ENCODE data around the gene SERGEF.
"Not testable (repeated sequence)": the region's sequence is repeated elsewhere in the genome, so short reads cannot be mapped to it uniquely, and the experiment has no call there.

Gene SERGEF

GRCh38 chr11:18000128-18000527 lies 12.7 kb downstream of the SERGEF start:
- DNase-seq = not testable (repeated sequence)

- no peak for DNase-seq
Observed at GRCh38 chr11:17992916-17993315, 19.9 kb downstream of the SERGEF start.

- peak; percentile 57 for DNase-seq
Observed at GRCh38 chr11:17991783-17992433, 20.9 kb downstream of the SERGEF start.

- peak; percentile 76 for DNase-seq
Observed at GRCh38 chr11:17989306-17989705, 23.5 kb downstream of the SERGEF start.

GRCh38 chr11:17988465-17988864 lies 24.4 kb downstream of the SERGEF start:
- DNase-seq = peak; percentile 91

GRCh38 chr11:17987826-17988225 lies 25.0 kb downstream of the SERGEF start:
- DNase-seq = no peak

- no peak for DNase-seq
Observed at GRCh38 chr11:17986711-17987220, 26.1 kb downstream of the SERGEF start.

DNA sequence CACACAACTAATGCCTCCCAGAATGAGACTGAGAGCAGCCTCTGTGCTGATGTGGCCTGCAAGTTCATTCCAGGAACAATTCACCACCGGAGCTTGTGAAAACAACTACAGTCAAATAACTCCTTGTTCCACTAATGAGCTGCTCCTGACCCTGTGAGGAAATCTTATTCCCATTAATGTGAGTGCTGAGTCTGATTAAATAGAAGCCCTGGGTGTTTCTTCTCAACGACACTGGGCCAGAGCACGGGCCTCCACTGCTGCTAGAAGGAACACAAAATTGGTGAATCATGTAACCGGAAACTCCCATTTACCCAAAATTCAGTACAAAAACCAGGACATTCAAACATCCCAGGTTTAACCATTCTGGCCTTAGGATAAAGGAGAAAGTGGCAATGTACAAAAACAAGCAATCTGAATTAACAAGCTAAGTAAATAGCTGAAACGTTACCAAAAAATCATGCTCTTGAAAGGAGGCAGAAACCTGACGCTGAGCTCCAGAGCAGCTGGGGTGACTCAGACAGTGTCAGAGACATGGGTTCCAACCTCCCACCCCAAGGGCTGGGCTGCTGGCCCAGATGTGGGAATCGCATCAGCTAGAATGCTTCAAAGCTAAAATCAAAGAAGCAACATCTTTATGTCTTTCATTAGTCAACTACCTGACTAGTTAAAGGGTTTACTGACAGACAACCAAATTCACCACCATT lies 26.7 kb downstream of the SERGEF start:
- no peak for DNase-seq

- DNase-seq = no peak
Observed at GRCh38 chr11:17985517-17985916, 27.3 kb downstream of the SERGEF start.

- DNase-seq = no peak
Observed at GRCh38 chr11:17983569-17983968, 29.3 kb downstream of the SERGEF start.

DNA sequence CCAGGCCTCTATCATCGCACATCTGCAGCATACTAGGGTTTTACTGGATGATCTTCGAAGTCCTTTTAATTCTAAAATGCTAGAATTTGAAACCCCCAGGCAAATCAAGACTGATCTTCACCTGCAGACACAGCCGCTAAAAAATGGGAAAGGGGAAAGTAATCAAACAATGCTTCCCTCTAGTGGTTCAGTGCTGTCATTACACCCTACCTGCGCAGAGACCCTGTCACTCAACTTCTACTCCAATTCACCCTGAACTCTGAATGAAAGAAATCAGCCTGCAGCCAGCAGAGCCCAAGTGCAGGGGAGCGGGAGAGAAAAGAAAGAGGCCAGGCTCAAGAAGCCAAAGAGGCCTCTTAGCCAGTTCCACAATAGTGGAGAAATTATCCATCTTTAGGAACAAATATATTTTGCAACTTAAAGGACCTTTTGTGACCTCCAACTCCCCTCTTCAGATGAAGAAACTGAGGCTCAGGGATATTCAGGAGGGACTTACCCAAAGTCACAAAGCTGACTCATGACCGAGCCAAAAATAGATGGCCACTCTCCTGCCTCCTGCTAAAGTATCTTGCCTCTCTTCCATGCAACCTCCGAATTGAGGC lies 33.0 kb downstream of the SERGEF start:
- DNase-seq = peak; percentile 69

DNA sequence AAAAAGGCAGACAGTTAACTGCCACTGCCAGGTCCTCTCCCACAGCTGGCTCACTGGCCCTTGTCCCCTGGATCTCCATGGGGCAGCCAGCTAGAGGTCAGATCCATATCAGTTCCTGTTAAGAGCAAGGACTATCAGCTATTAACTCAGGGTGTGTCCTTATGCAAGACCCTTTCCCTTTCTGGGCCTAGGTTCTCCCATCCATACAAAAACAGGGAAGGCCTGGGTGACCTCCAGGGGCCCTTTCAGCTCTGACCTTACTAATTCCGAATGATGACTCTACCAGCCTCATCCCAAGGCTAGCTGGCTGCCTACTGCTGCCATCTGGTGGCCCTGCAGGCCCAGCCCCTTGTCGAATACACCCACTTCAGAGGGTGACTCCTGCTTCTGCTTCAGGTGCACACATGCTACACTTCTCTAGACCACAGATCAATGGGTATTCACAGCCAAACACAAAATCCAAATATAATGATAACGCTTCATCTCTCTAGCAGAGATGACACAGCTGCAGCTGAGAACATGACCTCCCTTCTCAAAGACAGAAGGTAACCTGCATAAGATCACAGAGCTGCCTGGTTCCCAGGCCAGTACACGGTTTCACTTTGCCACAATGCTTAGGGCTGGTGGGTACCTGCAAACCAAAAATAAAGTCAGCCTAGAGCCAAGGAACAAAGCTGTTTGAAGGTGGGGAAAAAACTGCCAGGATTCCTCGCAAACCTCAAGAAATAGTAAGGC lies 34.1 kb downstream of the SERGEF start:
- no peak for DNase-seq

GRCh38 chr11:17976651-17977050 lies 36.2 kb downstream of the SERGEF start:
- DNase-seq = no peak

DNA sequence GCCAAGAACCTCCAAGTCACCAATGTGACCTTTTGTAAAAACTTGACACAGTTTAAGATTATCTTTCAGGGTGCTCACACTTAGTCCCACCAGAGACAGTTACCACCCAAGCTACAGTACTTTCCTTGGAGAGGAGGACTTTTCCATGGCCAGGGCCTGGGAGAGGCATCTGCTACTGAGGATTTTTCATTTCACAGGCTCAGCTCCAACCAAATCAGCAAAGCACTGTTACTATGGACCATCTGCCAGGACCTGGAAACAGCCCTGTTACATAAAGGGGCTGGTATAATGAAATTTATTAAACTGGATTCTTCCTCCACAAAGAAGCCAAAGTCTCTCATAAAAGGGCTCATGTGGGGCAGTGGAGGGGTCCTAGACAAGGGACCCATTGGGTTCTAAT lies 38.6 kb downstream of the SERGEF start:
- no peak for DNase-seq

DNA sequence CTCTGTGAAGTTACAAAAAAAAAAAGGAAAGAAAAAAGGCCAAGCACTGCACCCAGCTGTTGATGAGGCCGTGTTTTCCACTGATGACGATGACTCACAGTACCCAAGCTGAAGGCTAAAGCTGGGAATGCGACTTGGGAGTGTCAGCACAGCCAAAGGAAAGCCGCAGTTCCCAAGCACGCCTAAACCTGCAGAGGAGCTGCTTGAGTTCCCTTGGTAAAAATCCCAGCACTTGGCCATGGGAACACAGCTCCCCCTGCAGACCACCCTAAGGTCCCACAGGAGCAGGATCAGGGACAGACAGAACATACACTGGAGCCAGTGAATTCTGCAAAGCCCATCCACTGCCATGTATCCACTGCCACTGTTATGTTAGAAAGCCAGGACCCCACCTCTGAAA lies 39.9 kb downstream of the SERGEF start:
- DNase-seq = peak; percentile 14

GRCh38 chr11:17968206-17968605 lies 44.6 kb downstream of the SERGEF start:
- no peak for DNase-seq

DNA sequence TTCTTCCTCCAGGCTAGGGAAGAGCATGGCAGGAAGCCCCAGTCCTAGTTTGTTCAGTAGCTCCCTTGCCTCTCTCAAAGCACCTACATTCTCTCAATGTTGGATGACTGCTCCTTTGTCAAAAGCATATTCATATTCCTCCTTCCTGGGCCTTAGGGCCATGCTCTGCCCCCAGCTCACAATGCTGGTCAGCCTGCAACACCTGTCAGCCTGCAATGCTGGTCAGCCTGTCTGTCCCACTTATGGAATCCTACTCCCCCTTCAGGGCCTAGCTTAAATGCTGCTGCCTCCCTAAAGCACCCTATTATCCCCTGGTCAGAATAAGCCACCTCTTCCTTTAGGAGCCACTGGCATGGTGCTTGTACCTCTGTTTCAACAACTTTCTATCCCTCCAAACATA lies 45.2 kb downstream of the SERGEF start:
- DNase-seq = no peak

GRCh38 chr11:17960091-17960490 lies 52.8 kb downstream of the SERGEF start:
- no peak for DNase-seq

DNA sequence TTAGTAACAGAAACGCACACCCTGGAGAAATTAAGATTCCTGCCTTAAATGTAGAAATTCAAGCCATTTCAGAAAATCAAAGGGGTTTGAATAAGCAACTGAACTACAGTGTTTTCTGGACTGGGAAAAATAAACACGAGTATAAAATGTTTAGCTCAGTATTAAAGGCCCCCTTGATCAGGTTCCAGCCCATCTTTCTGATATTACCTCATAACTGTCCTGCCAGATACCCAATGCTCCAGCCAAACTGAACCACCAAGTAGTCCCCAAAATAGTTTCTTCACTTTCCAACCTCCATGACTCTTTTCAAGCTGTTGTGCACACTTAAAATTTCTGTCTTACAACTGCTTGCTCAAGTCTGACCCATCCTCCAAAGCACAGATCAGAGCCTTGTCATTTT lies 54.4 kb downstream of the SERGEF start:
- DNase-seq = no peak

- no peak for DNase-seq
Observed at GRCh38 chr11:17954395-17955252, 58.2 kb downstream of the SERGEF start.

- no peak for DNase-seq
Observed at GRCh38 chr11:17952487-17952886, 60.4 kb downstream of the SERGEF start.

DNA sequence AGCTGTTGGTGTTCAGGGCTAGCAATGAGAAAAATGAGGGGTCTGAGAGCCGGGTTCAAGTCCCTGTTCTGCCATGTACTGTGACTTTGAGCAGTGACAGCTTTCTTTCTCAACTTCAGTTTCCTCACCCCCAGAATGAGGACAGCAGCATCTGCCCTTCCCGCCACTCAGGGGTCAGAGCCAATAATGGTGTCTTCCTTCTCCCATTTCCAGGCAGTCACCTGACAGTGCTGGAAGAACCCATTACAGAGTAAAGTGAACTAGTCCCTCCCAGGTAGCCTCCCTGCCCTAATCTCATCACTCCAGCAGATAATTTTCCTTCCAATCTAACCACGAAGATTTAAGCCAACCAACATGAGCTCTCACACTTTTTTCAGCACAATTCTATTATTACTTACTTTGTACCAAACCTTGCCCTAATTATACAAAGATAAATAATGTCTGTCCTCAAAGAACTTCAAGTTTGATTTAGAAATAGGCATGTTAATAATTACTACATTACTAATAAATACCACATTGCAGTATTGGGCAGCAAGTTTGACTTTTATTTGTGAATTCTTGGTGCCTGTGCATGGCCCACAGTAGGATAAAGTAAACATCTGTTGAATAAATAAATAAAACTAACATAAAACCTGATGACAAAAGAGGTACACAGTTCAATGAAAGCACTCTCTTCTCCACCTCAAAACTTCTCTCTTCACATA lies 61.0 kb downstream of the SERGEF start:
- DNase-seq = no peak

Data from NCI-H748 treated with DMSO at 0.1 percent for 48 hours (cell line).